HG02973 (cell line): ENCODE data around the gene THOC2.
"Not testable (repeated sequence)": the region's sequence is repeated elsewhere in the genome, so short reads cannot be mapped to it uniquely, and the experiment has no call there.

Experiments
- ATAC-seq: cut with Tn5 transposase; IDR thresholded peaks from one replicate; pipeline ENCODE4 v1.9.1; 2021; ENCODE audit warnings: moderate library complexity; ENCODE audit not compliant: unreplicated experiment

The THOC2 gene, protein sequence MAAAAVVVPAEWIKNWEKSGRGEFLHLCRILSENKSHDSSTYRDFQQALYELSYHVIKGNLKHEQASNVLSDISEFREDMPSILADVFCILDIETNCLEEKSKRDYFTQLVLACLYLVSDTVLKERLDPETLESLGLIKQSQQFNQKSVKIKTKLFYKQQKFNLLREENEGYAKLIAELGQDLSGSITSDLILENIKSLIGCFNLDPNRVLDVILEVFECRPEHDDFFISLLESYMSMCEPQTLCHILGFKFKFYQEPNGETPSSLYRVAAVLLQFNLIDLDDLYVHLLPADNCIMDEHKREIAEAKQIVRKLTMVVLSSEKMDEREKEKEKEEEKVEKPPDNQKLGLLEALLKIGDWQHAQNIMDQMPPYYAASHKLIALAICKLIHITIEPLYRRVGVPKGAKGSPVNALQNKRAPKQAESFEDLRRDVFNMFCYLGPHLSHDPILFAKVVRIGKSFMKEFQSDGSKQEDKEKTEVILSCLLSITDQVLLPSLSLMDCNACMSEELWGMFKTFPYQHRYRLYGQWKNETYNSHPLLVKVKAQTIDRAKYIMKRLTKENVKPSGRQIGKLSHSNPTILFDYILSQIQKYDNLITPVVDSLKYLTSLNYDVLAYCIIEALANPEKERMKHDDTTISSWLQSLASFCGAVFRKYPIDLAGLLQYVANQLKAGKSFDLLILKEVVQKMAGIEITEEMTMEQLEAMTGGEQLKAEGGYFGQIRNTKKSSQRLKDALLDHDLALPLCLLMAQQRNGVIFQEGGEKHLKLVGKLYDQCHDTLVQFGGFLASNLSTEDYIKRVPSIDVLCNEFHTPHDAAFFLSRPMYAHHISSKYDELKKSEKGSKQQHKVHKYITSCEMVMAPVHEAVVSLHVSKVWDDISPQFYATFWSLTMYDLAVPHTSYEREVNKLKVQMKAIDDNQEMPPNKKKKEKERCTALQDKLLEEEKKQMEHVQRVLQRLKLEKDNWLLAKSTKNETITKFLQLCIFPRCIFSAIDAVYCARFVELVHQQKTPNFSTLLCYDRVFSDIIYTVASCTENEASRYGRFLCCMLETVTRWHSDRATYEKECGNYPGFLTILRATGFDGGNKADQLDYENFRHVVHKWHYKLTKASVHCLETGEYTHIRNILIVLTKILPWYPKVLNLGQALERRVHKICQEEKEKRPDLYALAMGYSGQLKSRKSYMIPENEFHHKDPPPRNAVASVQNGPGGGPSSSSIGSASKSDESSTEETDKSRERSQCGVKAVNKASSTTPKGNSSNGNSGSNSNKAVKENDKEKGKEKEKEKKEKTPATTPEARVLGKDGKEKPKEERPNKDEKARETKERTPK (N-terminal part only)

GRCh38 chrX:123732670-123733363 is at the start of gene THOC2:
TSS of gene THOC2 (minus strand) at chrX:123733052. CDS start at chrX:123733022, 30 bp downstream.
- peak; percentile 76 for ATAC-seq

GRCh38 chrX:123781786-123782185 is 48.9 kb upstream of the THOC2 start:
- not testable (repeated sequence) for ATAC-seq

DNA sequence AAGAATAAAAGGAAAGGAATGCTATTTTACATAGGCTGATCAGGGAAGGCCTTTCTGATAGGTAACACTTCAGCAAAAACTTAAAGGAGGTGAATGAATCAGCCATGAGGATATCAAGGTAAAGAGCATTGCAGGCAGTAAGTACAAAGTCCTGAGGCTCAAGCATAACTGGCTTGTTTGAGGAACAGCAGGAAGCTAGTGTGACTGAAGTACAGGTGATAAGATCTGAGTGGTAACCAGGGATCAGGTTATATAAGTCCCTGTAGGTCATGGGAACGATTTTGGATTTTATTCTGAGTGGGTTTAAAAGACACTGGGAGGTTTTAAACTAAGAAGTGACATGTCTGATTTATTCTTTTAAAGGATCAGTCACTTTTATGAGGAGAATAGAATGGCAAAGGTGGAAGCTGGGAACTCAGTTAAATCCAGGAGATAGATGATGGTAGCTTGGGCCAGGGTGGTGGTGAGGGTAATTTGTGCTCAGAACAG is 47.1 kb upstream of the THOC2 start:
- ATAC-seq = no peak

DNA sequence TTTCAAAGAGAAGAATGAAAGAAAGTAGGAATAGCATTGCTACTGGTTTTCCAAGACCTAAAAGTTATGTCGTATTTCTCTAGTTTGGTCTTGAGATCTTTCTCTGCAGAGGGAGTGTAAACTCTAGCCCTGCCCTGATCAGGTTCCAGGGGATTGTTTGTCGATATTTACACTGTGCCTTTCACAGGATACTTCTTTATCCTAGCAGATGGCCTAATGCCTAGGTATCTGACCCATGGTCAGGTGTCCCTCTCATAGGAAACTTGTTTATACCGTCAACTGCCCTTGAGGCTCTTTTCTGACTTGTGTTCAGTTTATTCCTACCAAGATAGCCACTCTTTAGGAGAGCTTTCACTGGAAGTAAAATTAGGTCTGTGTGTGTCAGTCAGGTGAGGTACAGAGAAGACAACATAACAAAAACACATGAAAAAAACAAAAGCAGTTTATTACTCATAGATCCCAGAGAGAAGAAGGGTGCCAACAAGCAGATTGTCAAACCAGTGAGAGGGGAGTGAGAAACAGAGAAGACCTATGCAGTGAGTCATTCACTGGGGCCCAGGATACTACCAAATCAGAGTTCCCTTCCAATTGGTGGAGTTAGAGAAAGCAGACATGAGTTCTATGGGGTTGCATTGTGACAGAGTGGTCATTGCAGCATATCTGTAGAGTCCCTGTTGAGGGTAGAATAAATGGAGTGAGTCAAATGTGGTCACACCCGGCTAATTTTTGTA is 40.6 kb upstream of the THOC2 start:
- ATAC-seq = no peak

- ATAC-seq = peak; percentile 72
Observed at GRCh38 chrX:123771449-123772064, 38.7 kb upstream of the THOC2 start.

DNA sequence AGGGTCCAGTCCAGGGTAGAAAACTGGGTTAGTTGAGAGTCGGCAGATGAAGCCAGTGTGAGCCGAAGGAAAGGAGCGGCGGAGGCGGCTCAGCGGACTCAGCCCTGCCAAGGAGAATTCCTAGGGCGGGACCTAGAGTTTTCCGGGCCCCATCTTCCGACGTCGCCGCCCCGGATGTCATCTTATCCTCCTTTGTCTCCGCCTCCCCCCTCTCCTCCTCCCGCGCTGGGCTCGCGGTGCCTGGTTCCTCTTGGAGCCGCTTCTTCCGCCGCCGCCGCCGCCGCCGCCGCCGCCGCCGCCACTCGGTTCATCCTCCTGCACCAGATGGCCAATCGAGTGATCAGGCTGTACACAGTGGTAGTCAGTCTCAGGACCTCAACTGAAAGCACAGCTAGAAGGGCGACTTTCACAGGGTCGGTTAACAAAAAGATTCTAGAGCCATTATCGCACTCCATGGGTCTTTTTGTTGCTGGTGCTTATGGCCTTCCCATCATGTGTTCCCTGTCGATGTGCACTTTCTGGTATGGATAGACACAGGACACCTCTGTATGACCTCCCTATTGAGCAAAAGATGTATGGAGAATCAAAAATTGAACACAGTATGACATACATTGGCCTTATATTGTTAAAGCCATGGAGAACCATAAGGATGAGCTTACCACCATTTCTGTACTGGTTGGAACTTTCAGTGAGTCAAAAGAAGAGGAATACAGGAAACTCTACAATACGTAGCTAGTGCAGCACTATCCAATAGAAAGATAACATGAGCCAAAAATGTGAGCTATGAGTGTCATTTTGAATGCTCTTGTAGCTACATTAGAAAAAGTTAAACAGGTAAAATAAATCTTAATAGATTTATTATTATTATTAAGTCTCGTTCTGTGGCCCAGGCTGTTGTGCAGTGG is 32.4 kb upstream of the THOC2 start:
- peak; percentile 90 for ATAC-seq

- not testable (repeated sequence) for ATAC-seq
Observed at GRCh38 chrX:123759849-123760248, 27.0 kb upstream of the THOC2 start.

- not testable (repeated sequence) for ATAC-seq
Observed at GRCh38 chrX:123757794-123758193, 24.9 kb upstream of the THOC2 start.

DNA sequence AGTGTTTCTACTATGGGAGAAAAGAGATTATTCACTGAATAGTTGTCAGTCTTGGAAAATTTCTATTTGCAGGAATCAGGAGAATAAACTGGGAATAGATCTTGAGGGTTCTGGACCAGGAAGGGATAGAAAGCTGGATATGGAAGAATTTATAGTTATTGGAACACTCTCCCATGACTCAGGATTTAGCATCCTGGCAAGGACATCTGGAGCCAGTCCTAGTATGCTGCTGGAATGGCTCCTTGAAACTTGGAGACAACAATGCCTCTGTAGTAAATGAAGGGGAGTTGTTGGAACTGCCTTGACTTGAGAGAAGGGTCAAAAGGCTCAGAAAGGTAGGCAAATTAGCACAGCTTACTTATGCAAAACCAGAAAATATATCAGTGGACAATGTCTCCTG is 23.5 kb upstream of the THOC2 start:
- ATAC-seq = no peak

- no peak for ATAC-seq
Observed at GRCh38 chrX:123755107-123755506, 22.3 kb upstream of the THOC2 start.

DNA sequence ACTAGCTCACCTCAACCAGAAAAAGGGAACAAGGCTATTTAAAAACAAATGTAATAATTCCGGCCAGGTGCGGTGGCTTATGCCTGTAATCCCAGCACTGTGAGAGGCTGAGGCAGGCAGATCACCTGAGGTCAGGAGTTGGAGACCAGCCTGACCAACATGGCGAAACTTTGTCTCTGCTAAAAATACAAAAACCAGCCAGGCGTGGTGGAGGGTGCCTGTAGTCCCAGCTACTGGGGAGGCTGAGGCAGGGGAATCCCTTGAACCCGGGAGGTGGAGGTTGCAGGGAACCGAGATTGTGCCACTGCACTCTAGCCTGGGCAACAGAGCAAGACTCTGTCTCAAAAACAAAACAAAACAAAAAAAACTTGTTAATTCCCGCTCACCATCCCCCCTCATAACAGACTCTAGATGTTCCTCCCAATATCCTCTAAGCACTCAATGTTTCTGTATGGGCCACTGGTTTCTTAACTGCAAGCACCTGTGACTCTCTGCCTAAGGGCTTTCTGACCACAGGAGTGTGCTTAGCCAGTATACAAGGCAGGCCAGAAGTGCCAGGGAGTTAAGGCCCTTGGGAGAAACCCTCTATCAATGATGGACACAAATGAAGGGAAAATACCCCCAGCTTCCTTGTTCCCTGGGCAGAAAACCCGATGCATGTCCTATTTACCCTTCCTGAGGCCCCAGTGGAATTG is 21.0 kb upstream of the THOC2 start:
- ATAC-seq = no peak

DNA sequence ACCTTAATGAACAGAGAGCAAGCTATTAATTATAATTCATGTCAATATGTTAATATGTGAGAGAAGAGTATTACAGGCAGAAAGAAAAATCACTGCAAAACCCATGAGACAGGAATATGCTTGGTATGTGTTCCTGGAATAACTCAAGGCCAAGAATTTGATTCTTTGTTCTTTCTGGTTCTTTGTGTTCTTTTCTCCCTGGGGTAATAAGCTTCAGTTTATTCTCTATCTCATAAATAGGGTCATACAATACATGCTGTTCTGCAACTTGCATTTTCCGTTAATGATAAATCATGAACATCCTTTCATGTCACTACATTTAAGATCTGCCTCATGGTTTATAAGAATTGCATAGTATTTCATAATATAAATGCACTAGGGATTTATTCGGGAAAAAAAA is 16.8 kb upstream of the THOC2 start:
- no peak for ATAC-seq

DNA sequence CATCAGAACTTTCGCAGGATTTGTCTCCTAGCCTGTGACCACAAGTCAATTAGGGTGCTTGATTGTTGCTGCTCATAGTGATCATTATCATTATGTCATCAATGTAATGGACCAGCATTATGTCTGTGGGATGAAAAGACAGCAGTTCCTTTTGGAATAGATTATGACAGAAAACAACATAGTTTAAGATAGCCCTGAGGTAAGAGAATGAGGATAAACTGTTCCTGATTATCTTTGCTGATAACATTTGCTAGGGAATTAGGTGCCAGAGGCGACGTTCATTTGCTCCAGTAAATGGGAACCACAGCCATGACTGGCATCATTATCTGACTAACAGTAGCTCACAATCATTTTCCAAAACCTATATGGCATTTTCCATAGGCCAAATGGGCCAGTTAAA is 12.7 kb upstream of the THOC2 start:
- no peak for ATAC-seq

GRCh38 chrX:123743312-123743711 is 10.5 kb upstream of the THOC2 start:
- ATAC-seq = no peak

DNA sequence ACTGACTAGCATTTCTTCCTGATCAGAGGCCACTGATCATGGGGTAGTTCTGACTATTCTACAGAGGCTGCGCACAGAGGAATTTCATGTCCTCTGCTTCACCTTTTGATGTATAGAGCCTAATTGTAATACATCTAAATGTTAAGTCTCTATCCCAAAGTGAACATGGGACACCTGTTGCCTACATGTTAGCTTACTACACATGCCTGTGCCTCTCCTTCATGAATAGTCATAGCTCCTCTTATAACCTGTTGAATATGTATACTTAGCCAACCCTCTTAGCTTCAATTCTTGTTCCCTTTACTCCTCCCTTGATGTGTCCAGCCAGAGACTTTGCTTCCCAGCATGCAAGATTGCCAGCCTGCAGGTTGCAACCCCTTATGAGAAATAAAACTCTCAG is 9.6 kb upstream of the THOC2 start:
- no peak for ATAC-seq

DNA sequence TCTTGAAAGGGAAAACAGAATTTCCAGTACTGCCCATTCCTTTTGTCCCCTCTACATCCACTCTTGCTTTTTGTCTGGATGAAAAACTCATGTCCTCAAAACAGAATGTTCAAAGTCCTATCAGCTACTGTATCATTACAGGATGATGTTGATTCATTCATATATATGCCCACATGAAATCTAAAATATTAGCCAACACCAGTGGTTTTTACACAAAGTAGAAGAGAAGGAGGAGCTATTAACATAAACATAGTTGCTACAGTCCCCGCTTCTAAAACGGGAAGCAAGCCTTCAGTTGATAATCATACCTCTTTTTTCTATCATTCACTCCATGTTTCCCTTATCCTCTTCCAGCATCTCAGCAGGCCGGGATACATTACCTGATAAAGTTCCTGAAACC is 7.7 kb upstream of the THOC2 start:
- ATAC-seq = no peak

- ATAC-seq = no peak
Observed at GRCh38 chrX:123740006-123740405, 7.2 kb upstream of the THOC2 start.

- ATAC-seq = no peak
Observed at GRCh38 chrX:123739474-123739873, 6.6 kb upstream of the THOC2 start.
